HG02970 (cell line): ENCODE measurements around the gene JAM3.
A peak's percentile ranks its signal among the peaks of the same experiment; 100 is the strongest.

Source experiments
- ATAC-seq: cut with Tn5 transposase; IDR thresholded peaks from one replicate; pipeline ENCODE4 v1.9.1; 2021; ENCODE audit warnings: mild to moderate bottlenecking, moderate library complexity, moderate number of reproducible peaks; ENCODE audit not compliant: unreplicated experiment, low FRiP score

The JAM3 gene

DNA sequence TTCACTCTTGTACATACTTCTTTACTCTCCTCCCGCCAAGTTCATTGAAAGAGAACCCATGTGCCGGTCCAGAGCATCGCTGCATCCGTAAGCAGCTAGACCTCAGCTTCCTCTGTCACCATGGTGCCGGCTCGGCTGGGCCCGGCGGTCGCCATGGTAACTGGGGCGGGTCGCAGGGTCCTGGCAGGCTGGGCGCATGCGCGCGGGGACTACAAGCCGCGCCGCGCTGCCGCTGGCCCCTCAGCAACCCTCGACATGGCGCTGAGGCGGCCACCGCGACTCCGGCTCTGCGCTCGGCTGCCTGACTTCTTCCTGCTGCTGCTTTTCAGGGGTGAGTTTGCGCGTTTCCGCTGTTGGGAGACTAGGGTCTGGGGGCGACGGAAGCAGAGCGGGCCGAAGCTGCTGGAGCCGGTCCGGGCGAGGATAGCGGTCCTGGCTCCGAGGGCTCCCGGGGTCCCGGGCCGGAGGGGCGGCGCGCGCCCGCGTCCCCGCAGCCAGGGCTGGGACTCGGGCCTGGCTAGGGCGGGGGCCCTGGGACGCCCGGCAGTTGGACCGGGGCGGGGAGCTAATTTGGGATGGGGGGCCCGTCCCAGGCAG lies at the start of gene JAM3:
Gene JAM3 (plus strand): TSS at position 244 of the 597 bp plus-strand sequence. CDS start 12 bp downstream, at position 256.
- peak; percentile 74 for ATAC-seq

DNA sequence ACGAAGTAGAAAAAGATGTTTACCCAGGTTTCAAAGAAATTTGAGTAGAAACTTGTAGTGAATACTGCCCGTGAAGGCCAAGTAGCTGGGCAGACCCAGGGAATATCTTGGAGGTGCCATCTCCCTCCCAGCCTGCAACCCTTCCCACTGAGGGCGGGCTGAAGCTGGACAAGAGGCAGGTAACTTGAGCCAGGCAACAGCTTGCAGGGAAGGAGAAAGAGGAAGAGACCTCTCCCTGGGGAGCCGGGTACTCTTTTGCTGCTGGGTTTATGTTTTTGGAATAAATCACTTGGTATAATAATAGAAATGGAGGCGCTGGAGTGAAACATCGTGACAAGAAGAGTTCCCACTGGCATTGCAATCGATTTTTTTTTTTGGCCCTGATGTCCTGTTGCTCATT lies 49.4 kb upstream of the JAM3 start:
- no peak for ATAC-seq

DNA sequence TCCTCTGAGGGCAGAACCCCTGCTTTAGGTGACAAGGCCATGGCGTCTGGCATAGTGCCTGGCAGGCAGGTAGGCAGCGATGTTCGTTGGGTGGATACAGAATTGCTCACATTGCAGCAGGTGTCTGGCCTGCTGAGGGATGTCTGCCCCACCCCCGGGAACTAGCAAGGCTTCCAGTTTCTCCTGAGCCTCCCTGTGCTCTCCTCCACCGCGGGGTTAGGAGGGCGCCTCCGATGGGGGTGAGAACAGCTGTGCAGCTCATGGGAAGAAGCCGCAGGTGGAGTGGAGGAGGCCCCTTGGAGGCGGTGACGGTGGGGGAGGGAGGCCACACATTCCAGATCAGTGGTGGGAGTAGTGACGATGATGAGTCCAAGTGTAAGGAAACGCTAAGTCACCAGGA lies 48.3 kb upstream of the JAM3 start:
- ATAC-seq = no peak

DNA sequence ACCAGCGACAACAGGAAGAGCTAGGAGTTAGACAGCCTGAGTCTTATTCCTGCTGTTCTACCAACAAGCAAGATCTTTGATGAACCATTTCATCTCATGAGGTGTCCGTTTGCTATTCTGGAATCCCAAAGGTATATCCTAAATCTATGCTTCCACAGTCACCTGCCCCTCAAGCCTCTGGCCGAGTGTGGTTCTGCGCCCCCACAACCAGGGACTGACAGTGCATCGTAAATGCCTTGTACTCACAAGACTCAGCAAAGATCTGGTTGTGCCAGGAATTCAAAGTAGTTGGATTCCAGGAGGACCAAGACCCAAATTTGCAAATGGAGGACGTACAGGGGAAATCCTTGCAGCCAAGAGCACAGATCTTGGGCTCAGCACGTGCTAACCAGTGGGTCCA lies 47.5 kb upstream of the JAM3 start:
- ATAC-seq = no peak

DNA sequence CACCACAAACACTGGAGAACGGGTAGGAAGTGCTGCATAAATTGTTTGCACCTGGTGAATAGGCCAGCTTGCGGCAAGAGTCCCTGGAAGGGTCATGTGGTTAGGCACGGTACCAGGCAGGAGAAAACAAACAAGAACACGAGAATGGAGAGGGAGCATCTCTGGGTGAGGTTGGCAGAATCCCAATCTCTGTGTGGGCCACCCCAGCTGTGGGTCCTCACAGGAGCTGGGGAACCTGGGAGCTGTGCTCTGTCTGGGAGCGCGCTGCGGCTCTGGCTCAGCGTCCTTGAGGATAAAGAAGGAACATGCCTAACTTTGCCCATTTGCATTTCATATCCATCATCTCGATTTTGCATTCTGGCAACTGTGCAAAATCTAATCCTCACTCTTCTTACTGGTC lies 46.1 kb upstream of the JAM3 start:
- no peak for ATAC-seq

DNA sequence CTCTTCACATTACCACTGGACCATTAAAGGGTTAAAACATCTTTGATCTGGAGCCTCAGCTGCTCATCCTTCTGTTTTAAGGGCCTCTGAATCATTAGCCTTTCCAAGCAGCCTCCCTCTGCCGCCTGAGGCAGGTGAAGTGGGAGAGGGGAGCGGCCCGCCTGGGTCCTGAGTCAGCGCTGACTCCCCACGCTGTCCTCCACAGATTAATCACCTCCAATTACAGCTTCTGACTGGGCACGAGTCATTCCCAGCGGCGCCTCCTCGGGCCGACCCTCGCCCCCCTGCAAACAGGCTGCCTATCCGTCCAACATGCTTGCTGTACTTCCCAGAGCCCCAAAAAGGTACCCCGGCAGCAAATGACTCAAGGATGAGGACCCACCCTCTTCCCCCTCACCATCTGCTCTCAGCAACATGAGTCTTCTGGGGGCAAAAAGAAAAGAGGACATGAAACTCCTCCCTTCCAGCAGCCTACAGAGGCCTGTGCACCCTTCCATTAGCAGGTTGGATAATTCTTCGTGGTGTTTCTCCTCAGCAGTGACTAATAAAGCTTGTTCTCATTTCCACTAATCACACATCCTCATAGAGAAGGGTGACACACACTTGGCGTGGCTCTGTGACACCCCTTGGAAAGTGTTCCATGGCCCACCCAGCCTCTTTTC lies 44.3 kb upstream of the JAM3 start:
- no peak for ATAC-seq

DNA sequence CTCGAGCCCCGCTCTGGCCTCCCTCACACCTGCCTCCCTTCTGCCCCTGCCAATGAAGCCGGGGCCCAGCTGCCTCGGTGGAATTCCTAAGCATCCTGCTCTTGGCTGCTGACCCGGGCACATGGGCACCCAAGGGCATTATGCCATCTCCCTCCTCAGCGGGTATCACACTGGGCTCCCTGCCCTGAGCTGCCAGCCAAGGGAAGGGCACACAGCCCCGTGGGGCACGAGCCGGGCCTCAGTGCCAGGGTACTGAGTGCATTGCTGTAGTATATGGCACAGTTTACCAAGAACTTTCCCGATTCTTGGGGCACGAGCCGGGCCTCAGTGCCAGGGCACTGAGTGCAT lies 43.8 kb upstream of the JAM3 start:
- ATAC-seq = no peak

DNA sequence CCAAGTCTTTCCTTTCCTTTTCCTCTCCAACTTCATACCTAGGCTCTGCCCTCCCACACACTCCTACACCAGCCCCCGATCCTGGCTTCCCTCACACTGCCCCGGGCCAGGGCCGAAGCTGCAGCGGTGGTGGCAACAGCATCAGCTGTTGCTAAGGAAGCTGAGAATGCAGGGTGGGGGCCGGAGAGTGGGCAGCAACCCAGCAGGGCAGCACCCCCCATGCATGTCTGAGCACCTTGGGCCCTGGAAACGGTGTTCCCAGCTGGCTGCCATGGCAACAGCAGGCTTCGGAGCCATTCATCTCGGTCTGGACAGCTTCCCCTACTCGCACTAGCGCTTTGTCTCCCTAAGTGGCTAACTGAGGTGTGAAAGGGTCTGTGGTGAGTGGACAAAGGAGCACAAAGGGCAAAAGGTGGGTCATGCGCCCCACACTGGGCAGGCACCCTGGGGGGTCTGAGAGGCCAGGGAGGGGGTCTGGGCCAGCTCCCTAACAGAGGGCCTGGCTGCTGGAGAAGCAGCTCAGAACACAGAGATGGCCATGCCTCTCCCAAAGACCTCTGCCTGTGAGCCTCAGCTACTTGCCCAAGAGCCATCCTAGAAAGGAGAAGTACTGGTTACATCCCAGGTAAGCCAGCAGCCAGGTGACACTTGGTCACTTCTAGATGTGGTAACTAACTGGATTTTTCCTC lies 42.1 kb upstream of the JAM3 start:
- no peak for ATAC-seq

DNA sequence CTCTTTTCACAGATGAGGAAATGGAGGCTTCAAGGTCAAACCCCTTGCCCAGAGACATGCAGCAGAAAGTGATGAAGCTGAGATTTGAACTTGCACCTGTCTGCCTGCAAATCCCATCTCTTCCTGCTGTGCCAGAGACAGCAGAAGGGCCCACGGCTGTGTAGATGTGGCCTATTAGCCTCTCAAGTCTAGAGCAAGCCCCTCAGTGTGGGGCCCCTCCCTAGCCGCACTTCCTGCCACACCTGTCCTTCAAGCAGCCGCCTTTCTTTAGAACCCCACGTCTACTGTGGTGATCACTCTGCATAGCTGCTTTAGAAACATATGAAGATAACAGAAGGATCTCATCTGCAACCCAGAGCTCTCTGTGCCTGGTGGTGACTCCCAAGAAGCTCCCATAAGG lies 41.2 kb upstream of the JAM3 start:
- ATAC-seq = no peak

DNA sequence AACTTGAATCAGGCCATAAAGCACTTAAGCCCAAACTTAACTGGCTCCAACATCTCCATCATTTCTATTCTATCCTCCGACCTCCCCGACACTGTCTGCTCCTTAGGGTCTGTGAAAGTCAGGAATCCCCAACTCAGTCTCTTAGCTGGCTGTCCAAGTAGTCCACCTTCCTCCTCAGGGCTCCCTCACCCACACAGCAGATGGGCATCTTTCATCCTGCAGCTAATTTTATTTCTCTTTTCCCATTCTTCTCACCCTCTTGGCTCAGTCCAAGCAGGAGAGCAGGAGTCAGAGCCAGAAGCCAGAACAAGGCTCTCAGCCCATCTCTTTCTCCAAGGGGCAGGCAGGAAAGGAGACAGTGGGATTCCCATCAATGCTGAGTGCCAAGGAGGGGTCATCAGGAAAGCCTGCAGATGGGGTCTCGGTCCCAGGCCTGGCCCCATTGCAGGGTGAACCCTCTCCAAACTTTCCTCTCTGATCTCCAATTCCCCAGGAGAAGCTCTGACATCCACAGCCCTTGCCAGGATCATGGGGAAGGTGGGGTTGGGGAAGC lies 40.4 kb upstream of the JAM3 start:
- no peak for ATAC-seq

DNA sequence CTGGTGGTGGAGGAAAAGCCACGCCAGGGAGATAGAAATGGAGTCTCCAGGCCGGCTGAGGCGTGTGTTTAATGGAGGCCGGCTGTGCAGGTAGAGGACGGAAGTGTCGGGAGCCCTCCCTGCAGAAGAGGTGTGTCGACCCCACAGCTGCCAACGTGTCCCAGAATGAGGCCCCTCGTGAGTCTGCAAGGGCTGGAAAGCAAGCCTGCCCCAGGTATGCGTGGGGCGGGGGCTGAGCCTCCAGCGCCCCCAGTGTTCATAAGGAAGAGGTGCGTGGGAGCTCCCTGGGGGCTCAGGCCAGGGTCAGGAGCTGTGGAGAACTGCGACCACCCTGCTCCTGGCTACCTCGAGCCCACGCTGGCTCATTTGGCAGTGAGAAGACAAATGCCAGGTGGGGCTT lies 38.0 kb upstream of the JAM3 start:
- ATAC-seq = no peak

DNA sequence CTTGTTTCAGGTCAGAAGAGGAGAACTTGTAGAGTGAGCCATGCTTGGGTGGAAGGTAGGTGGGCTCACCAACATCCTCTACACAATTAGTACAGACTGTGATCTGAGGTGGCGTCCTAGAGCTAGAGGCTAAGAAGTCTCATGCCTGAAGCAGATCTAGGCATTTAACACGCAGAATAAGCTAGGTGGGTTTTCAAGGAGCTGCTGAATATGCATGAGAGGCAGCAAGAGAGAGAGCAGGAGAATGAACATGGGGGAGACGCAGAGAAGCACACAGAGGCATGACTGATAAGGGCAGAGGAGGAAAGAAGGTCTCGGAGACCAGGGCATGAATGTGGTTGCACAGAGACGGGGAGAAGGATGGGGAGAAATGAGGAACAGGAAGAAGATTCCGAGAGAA lies 36.8 kb upstream of the JAM3 start:
- ATAC-seq = no peak

DNA sequence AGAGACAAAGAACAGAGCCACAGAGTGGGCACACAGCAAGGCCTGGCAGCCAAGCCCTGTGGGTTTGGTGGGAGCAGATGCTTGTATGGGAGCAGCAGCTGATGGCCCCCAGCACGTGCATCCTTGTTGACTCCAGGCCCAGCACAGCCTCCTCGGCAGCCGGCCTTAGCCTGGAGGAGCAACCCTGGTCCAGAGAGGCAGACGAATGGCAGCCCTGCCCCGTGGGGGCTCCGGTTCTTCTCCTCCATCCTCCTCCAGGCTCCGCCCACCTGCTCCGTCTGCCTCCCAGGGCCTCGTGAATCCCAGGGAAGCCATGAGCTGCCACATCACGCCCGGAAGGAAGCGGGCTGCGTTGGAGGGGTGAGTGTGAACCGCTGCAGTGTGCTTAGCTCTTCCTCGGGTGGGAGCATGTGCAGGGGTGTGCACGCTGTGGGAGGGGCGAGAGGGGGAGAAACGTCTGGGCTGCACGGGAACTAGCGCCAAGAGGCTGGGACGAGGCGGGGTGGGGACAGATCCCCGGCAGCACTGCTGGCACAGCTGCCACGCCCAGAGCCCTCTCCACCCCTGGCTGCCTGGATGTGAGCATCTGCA lies 36.3 kb upstream of the JAM3 start:
- ATAC-seq = no peak

DNA sequence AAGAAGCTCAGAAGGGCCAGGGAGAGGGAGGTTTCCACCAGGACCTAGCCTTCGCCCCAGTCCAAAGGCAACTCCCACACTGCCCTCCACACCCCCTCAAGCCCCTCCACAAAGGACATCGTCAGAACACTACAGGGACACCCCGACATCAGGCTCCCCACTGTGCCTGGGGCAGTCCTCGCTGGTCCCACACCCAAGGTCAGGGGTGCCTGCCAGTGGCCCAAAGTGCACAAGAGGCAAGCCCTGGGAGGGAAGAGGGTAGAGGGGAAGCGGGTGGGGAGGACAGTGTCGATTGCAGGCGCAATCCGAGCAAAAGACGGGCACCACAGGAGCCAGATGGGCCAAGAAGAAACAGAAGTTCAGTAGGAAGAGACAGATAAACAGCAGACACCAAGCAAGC lies 35.6 kb upstream of the JAM3 start:
- no peak for ATAC-seq

DNA sequence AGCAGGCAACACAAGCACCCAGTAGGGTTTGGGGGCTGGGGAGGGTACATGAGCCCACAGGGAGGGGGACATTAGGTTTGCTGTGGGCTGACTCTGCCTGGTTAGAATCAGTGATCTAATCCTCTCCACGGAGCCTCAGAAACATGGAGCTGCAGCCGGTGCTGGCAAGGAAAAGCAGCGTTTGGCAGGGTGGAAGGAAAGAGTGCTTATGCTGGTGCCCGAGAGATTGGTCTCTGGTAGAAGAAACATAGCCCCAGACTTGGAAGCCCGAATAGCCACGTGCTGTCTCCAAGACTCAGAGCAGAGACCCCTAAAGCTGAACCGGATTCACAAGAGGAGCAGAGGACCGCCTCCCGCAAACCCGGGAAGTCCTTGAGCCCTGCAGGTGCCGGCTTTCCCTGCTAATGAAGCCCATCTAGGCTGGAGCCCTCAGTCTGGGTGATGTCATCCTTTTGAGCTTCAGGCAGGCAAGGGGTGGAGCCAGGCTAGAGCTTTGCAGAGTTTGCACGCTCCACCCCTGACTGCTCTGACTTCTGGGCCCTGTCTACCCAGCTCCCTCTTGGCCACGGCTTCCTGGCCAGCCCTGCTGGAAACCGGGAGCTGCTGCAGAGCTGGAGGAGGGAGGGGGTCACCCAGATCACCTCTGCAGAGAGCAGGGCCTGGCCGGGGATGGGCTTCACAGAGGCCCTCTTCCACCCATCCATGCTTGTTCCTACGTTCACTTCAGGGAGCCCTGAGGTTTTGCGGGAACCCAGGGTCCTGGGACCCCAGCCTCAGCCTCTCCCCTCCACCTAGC lies 35.0 kb upstream of the JAM3 start:
- no peak for ATAC-seq

DNA sequence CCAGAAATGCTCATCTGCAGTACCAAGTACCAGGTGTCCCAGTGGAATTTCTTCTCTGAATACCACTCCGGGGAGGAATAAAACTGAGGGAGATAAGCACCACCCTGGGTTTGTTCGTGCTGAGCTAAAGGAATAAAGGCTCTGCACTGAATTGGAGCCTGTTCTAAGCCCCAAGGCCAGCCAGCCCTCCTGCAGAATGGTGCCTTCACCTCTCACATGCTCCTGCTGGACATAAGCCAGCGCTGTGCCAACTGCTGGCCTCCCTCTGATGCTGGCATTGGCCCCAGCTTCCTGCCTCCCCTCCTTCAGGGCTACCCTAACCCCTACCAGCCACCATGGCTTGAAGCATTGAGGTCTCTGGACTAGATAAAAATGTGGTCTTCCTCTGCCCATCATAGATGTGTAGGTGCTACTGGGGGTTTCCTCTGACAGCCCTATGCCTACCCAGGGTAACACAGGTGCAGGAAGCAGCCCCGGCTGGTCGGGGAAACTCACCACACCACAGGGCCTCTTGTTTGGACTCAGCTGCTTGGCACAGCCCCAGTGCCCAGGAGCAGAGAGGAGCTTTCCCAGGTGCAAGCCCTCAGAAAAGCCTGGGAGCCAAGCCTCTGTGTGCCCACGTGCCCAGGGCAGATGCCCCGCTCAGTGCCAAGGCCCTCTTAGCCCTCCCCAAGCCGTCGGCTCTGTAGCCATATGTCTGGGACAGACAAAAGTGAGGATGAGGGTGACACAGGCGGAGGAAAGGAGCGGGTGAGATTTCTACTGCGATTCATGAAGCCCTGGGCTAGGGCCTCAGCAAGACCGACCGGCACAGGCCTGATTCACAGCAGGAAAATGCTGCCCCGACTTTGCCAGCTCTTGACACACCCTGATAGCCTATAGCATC lies 34.1 kb upstream of the JAM3 start:
- no peak for ATAC-seq

DNA sequence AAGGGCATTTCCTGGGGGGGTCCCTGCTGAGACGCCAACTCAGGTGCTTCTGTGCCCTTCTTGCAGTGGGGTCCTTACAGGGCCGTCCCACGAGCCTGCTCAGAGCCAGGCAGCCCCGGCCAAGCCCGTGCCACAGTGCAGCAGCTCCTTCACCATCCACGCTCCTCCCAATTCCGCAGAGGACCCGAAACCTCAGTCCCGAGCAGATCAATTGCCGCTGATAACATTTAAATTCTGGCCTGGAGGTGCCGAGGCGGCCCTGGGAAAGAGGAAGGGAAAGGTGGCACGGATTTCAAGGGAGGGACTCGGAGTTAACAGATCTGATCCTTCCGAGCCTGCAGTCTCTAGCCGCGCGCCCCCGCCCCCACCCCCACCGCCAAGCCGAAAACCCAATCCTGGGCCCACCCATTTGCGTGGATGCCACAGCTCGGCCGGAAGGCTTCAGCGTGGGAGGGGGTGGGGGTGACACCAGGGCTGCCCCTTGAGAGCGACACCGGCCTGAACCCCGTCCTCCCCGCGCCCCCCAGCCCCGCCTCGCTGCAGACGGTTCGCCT lies 32.3 kb upstream of the JAM3 start:
- ATAC-seq = no peak

DNA sequence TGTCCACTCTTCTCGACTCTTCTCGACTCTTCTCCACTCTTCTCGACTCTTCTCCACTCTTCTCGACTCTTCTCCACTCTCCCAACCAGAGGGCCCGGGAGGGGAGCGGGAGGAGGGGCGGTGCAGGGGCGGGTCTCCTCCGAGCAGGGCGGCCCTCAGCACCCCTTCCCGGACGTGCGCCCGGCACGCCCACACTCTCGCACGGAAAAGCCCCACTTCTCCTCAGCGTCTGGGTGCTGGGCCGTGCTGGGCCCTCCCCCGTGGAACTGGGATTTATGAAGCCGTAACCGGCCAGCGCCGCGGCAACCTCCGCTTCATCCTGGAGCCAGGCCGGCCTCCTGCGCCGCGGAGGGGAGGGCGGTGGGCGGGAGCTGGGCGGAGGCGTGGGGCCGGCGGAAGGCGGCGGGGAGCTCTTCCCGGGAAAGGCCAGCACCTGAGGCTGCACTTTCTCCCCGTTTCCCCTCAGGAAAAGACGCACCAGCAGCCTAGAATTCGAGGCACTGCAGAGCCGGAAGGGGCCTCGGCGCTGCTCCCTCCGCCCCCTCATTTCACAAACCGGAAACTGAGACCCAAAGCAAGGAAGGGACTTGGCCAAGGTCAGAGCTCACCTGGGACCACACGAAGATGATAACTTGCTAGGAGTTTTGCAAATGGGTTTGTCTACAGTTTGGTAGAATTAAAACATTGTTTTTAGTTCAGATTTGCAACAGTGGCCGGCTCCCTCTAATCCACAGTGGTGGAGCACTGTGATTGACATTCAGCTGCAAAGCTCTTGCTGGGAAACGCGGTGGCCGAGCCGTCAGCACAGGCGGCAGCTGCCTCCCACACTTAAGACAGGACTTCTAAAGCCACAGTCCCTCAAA lies 31.6 kb upstream of the JAM3 start:
- ATAC-seq = no peak
